Osteocyte (in vitro differentiated cells): ENCODE data around the gene GNAQ. TPM values are rescaled to one million over a fixed set of nuclear protein-coding genes. Genes with fewer than 3 reads are reported as not detected.
"Not testable (repeated sequence)": the region's sequence is repeated elsewhere in the genome, so short reads cannot be mapped to it uniquely, and the experiment has no call there.

Source experiments
- DNase-seq: peaks from one replicate; pipeline ENCODE4 v3.0.0; 2021; ENCODE audit warnings: mixed read lengths; ENCODE audit not compliant: unreplicated experiment; ENCODE audit errors: extremely low spot score
- H3K27ac Mint-ChIP-seq: one replicate; pipeline ENCODE4 v1.8.0; 2021; ENCODE audit warnings: mild to moderate bottlenecking, mixed read lengths; ENCODE audit not compliant: unreplicated experiment
- H3K27me3 Mint-ChIP-seq: one replicate; pipeline ENCODE4 v1.8.0; 2021; ENCODE audit warnings: mixed read lengths; ENCODE audit not compliant: unreplicated experiment
- H3K36me3 Mint-ChIP-seq: one replicate; pipeline ENCODE4 v1.8.0; 2021; ENCODE audit warnings: mixed read lengths; ENCODE audit not compliant: unreplicated experiment
- H3K4me1 Mint-ChIP-seq: one replicate; pipeline ENCODE4 v1.8.0; 2021; ENCODE audit warnings: mixed read lengths; ENCODE audit not compliant: unreplicated experiment
- H3K4me3 Mint-ChIP-seq: one replicate; pipeline ENCODE4 v1.8.0; 2021; ENCODE audit warnings: mild to moderate bottlenecking, moderate library complexity, mixed read lengths; ENCODE audit not compliant: unreplicated experiment
- H3K9me3 Mint-ChIP-seq: one replicate; pipeline ENCODE4 v1.8.0; 2021; ENCODE audit warnings: mixed read lengths; ENCODE audit not compliant: unreplicated experiment
- CTCF ChIP-seq: fragments of 200-600 bp; sonication (generic); IDR thresholded peaks from 2 replicates; pipeline ENCODE4 v1.5.0; 2021; ENCODE audit warnings: antibody characterized with exemption, mild to moderate bottlenecking, moderate library complexity
- total RNA-seq: library from RNA; stranded (reverse); gene quantifications from 2 replicates; pipeline ENCODE4 v1.2.1, GENCODE V29; 2021

The GNAQ gene
- total RNA-seq, 1 donor from 2014 or later = 65.9 TPM

GRCh38 chr9:77710316-77710715 lies 321.3 kb downstream of the GNAQ start:
- peak overlapping the region; percentile 47 for H3K27ac Mint-ChIP-seq
- no peaks in the 10 kb centered on the region for H3K27me3 Mint-ChIP-seq
- H3K36me3 Mint-ChIP-seq = peaks cover 12% of the 10 kb centered on the region
- DNase-seq = no peak
- H3K9me3 Mint-ChIP-seq = peaks cover 17% of the 10 kb centered on the region
- peaks cover 53% of the 10 kb centered on the region for H3K4me1 Mint-ChIP-seq
- TF ChIP-seq CTCF = no peak
- no peak overlapping the region for H3K4me3 Mint-ChIP-seq

- Mint-ChIP-seq H3K27me3 (no peaks in the 10 kb centered on the region), H3K36me3 (peaks cover 12% of the 10 kb centered on the region), H3K27ac (peak overlapping the region; percentile 77), H3K9me3 (peaks cover 17% of the 10 kb centered on the region), H3K4me3 (no peak overlapping the region), H3K4me1 (peaks cover 32% of the 10 kb centered on the region)
- no peak for TF ChIP-seq CTCF
- DNase-seq = no peak
Observed at GRCh38 chr9:77708064-77708815, 323.4 kb downstream of the GNAQ start.

- Mint-ChIP-seq H3K9me3 (peaks cover 17% of the 10 kb centered on the region), H3K4me3 (no peak overlapping the region), H3K36me3 (peaks cover 12% of the 10 kb centered on the region), H3K27me3 (no peaks in the 10 kb centered on the region), H3K4me1 (peaks cover 25% of the 10 kb centered on the region), H3K27ac (peak overlapping the region; percentile 77)
- no peak for TF ChIP-seq CTCF
- DNase-seq = no peak
Observed at GRCh38 chr9:77707383-77708063, 324.1 kb downstream of the GNAQ start.

- no peak for TF ChIP-seq CTCF
- no peak for DNase-seq
- H3K4me1 Mint-ChIP-seq = peaks cover 18% of the 10 kb centered on the region
Observed at GRCh38 chr9:77705636-77706035, 326.0 kb downstream of the GNAQ start.

GRCh38 chr9:77702521-77703390 lies 328.9 kb downstream of the GNAQ start:
- H3K27me3 Mint-ChIP-seq, H3K4me1 Mint-ChIP-seq, H3K4me3 Mint-ChIP-seq, H3K9me3 Mint-ChIP-seq, DNase-seq, H3K27ac Mint-ChIP-seq, H3K36me3 Mint-ChIP-seq: not testable (repeated sequence)

More at GRCh38 chr9:77705636-77706035, 326.0 kb downstream of the GNAQ start:
- no peak overlapping the region for H3K4me3 Mint-ChIP-seq
- H3K36me3 Mint-ChIP-seq = peaks cover 12% of the 10 kb centered on the region
- no peak overlapping the region for H3K27ac Mint-ChIP-seq
- H3K27me3 Mint-ChIP-seq = no peaks in the 10 kb centered on the region
- peaks cover 17% of the 10 kb centered on the region for H3K9me3 Mint-ChIP-seq
